GM12892 (cell line): ENCODE results near the gene KCNIP3.

ENCODE experiments used
- DNase-seq: peaks from one replicate; pipeline ENCODE4 v3.0.0; 2011; ENCODE audit not compliant: insufficient read length
- FAIRE-seq: peaks from 2 replicates; lab custom pipeline; 2011; peaks lifted over from hg19 to GRCh38; lab: Jason Lieb, UNC
- POLR2A ChIP-seq: IDR thresholded peaks from 2 replicates; pipeline ENCODE4 v1.6.1; 2011; ENCODE audit warnings: low read depth, low read length, control low read depth
- POLR2AphosphoS5 ChIP-seq: IDR thresholded peaks from 2 replicates; pipeline ENCODE4 v1.6.1; 2011; ENCODE audit warnings: low read depth, low read length, control low read depth
- TAF1 ChIP-seq: IDR thresholded peaks from 2 replicates; pipeline ENCODE4 v1.6.1; 2011; ENCODE audit warnings: low read depth, mild to moderate bottlenecking, control low read depth, low read length, borderline replicate concordance

KCNIP3 gene

DNA sequence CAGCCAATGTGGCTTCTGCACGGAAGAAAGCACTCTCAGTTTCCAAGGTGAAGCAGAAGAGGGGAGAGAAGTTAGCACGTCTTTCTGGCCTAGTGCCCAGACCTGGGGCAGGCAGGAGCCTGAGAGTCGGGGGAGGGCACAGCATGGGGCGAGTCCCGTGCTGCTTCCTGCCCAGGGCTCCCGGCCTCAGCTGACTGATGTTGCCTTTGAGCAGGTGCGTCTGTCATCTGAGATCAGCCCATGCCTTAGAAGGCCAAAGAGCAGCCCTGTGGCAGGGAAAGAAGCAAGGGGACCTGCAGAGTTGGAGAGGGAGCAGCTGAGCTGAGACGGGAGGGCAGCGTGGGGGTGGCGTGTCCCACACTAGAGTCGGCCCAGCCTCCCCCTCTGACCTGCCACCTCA, 3.3 kb downstream of the KCNIP3 start:
- no peak for FAIRE-seq
- DNase-seq = no peak
- TF ChIP-seq POLR2A (no peak), POLR2AphosphoS5 (no peak), TAF1 (no peak)

DNA sequence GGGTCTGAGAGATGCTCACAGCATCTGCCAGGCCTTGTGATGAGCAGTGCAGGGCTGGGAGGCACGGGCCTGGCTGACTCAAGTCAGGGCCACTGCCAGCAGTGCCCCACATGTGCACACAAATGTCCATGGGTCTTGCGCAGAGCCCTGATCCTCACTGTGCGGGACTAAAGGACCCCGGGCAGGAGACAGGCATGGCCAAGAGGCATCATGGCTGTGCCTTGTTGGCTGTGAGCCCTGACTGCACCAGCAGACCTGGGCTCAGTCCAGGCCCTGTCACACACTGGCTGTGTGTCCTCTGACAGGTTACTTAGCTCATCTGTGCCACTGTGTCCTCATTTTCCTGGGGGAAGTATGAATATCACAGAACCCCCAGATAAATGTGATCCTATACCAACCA, 4.0 kb downstream of the KCNIP3 start:
- no peak for FAIRE-seq
- no peak for TF ChIP-seq TAF1
- TF ChIP-seq POLR2AphosphoS5 = no peak
- no peak for TF ChIP-seq POLR2A
- DNase-seq = no peak

DNA sequence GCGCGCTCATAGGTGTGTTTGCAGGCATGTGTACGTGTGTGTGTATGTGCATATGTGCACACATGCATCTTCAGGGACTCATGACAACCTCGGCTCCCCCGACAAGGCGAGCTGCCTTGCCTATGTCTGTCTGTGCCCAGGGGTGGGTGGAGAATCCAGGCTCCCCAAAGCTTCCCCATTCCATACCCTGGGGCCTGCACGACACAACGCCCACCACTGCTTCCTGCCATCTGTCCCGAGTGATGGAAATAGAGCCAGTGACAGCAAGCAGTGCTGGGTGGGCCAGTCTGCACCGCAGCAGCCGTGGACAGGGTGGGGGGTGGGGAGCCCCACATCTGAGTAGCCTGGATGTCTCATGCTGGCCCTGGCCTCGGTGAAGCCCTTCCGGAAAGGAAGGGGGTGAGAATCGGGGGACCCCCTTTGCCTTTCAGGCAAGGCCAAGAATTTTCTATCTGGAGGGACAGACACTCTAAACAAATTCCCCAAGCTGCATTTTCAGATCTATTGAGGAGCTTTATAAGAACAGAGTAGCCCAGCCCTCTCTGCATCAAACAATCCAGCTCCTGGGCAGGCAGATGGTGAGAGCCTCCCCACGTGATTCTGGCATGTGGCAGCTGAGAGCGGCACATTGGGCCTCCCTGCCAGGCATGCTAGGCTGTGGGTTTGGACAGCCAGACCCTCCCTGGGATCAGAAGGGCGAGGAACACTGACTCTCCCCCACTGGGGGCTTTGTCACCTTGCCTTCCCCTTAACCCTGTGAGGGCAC, 4.9 kb downstream of the KCNIP3 start:
- TF ChIP-seq POLR2AphosphoS5 (no peak), TAF1 (no peak), POLR2A (no peak)
- FAIRE-seq (no peak), DNase-seq (no peak)

DNA sequence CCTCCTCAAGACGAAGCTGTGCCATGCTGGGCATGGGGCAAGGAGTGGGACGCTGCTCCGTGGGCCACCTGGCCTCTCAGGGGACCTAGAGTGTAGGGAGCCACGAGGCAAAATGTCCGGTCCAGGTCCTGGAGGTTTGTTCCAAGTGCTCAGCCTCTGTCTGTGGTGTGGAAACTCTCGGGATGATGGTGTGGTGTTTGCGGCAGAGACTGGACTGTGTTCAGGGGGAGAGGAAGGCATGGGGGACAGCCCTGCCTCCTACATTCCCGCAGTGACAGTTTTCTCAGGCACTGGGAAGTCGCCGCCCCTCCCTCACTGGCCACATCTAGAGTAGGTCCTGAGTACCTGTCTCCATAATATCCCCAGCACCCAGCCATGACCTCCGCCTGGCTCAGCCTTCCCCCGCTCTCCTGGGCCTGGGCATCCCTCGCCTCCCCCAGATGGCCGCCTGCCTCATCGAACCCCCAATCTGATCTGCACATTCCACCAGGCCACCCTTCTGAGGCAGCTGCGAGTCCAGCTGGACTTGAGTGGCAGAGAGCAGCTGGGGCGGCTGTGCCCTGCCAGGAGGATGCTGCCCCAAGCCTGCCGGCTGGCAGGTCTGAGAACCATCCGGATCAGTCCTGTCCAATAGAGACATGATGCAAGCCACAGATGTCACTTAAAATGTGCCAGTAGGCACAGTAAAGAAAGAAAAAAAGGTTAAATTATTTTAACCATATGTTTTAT, 6.2 kb downstream of the KCNIP3 start:
- TF ChIP-seq POLR2AphosphoS5 = no peak
- TF ChIP-seq POLR2A = no peak
- TF ChIP-seq TAF1 = no peak
- no peak for FAIRE-seq
- DNase-seq = no peak

DNA sequence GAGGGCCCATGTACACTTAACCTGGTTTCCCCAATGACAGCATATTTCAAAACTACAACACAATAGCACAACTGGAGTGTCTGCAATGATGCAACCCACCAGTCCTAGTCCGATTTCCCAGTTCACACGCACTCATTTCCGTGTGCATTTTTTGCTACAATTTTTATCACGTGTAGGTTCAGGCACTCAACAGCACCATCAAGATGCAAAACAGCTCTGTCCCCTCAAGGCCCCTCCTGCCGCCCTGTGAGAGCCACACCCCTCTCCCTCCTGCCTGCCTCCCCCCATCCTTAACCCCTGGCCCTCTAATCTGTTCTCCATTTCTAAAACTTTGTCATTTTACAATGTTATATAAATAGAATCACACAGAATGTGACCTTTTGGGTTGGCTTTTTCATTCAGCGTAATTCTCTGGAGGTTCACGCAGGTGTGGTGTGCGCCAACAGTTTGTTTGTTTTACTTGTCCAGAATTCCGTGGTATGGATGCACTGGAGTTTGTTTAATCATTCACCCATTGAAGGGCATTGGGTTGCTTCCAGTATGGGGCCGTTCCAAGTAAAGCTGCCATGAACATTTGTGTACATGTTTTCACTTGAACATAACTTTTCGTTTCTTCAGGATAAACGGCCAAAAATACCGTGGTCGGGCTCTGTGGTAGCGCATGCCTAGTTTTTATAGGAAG, 8.4 kb downstream of the KCNIP3 start:
- DNase-seq (no peak), FAIRE-seq (no peak)
- TF ChIP-seq TAF1 (no peak), POLR2A (no peak), POLR2AphosphoS5 (no peak)

DNA sequence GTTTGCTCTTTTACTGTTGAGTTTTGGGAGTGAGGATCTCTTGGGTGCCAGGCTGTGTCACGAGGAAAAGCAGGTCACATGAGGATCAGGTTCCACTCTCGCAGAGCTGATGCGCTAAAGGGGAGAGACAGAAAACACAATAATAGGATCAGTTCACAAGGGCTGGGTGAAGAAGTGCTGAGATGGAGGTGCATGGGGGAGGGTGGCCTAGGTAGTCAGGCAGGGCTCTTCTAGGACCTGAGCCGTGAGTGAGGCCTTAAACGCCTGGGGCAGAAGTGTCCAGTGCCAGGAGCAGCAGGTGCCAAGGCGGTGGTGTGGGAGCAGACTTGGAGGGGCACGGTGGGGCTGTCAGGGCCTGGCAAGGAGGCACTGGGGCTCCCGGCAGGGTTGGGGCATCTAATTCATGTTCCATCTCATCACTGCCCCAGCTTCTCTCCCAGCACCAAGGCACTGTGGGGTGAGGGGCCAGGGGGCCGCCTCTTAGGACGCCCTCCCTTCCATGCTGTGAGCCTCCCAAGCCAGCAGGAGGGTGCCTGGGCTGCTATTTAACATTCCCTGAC, 9.3 kb downstream of the KCNIP3 start:
- no peak for TF ChIP-seq TAF1
- no peak for TF ChIP-seq POLR2A
- TF ChIP-seq POLR2AphosphoS5 = no peak
- FAIRE-seq (no peak), DNase-seq (no peak)

DNA sequence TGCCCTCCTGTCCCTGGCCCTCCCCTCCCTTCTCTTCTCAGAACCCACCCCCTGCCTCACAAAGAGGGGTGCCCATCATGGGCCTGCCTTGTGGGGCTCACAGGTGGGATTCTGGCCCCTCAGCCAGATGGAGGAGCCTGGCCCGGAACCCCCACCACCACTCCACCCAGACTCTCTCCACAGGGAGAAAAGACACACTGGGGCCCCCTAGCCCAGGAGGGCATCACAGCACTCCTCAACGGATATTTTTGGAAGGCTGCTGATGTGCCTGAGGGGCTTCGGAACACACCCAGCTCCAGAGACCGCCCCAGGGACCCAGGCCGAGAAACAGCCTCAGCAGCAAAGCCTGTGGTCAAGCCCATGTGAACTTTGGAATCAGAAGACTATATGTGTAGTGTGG, 9.9 kb downstream of the KCNIP3 start:
- TF ChIP-seq TAF1 (no peak), POLR2A (no peak)
- DNase-seq (no peak), FAIRE-seq (no peak)

DNA sequence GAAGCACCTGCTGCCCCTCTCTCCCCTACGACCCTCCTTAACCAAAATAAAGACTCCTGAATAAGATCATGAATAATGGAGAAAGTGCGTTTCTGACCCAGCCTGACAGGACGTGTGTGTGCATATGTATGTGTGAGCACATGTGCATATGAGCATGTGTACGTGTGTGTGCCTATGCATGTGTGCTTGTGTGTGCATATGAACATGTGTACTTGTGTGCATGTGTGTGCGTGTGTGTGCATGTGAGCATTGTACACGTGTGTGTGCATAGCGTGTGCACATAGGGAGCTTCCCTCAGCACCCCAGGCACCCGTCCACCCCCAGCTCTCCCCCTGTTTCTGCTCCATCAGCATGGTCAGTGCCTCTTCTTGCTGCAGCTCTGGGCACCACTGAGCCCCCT, 10.7 kb downstream of the KCNIP3 start:
- no peak for TF ChIP-seq TAF1
- no peak for TF ChIP-seq POLR2A
- no peak for TF ChIP-seq POLR2AphosphoS5
- FAIRE-seq (no peak), DNase-seq (no peak)

DNA sequence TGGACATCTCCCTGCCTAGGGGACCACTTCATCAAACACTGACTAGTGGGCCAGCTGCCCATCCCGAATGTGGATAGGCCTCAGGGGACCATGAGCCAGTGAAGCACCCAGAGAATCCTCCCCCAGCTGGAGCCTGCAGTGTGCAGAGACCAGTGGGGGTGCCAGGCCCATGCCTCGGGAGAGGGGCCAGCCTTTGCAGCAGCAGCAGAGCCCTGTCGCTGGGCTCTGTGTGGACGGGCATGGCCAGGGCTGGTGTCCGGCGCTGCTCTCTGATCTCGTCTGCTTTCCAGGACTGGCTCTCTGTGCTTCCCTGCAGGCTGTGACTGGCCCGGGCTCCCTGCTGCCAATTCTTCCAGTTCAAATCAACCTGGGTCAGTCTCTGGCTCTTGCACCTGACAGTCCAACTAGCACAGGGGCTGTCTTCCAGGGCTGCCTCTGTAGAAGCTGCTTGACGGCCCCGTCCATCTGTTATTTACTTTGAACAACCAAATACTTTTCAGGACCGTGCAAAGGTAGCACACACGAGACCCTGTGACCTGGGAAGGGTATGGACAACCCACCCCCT, 11.4 kb downstream of the KCNIP3 start:
- no peak for TF ChIP-seq TAF1
- TF ChIP-seq POLR2AphosphoS5 = no peak
- no peak for TF ChIP-seq POLR2A
- no peak for DNase-seq
- no peak for FAIRE-seq

DNA sequence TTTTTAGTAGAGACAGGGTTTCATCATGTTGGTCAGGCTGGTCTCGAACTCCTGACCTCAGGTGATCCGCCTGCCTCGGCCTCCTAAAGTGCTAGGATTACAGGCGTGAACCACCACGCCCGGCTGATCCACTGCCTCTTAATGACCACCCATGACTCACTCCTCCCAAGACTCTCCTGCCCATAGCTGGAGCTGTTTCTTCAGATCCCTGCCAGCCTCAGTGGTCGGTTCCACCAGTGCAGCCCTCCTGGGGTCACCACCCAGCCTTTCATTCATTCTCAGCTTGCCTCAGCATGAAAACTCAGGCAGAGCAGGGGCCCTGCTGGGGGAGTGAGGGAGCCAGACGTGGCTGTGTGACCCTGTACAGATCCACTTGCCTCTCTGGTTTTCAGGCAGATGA, 12.5 kb downstream of the KCNIP3 start:
- no peak for DNase-seq
- no peak for TF ChIP-seq TAF1
- no peak for TF ChIP-seq POLR2AphosphoS5
- TF ChIP-seq POLR2A = no peak
- FAIRE-seq = no peak

DNA sequence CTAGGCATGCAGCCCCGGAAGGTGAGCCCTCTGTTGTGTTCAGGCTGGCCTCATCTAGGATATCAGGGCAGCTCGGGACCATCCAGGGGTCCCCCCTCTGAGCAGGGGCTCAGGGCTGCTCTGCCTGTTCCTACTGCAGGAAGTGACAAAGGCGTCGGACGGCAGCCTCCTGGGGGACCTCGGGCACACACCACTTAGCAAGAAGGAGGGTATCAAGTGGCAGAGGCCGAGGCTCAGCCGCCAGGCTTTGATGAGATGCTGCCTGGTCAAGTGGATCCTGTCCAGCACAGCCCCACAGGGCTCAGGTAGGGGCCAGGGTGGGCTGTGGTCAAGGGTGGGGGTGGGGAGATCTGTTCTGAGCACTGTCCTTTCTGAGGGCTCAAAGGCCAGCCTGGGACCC, 13.1 kb downstream of the KCNIP3 start:
- no peak for TF ChIP-seq POLR2AphosphoS5
- no peak for TF ChIP-seq TAF1
- TF ChIP-seq POLR2A = no peak
- no peak for DNase-seq
- no peak for FAIRE-seq
